Stimulated activated CD4-positive, alpha-beta T cell treated with anti-CD3 and anti-CD28 coated beads, Interleukin-4, amount 100 ng/mL, for 4 hours (primary cell): ENCODE results near the gene MOB3B.
"Not testable (repeated sequence)": the region's sequence is repeated elsewhere in the genome, so short reads cannot be mapped to it uniquely, and the experiment has no call there.

Source experiments
- DNase-seq, 2 experiments: peaks; one replicate each; pipeline ENCODE4 v3.0.0-alpha.2; 2020

MOB3B gene

DNA sequence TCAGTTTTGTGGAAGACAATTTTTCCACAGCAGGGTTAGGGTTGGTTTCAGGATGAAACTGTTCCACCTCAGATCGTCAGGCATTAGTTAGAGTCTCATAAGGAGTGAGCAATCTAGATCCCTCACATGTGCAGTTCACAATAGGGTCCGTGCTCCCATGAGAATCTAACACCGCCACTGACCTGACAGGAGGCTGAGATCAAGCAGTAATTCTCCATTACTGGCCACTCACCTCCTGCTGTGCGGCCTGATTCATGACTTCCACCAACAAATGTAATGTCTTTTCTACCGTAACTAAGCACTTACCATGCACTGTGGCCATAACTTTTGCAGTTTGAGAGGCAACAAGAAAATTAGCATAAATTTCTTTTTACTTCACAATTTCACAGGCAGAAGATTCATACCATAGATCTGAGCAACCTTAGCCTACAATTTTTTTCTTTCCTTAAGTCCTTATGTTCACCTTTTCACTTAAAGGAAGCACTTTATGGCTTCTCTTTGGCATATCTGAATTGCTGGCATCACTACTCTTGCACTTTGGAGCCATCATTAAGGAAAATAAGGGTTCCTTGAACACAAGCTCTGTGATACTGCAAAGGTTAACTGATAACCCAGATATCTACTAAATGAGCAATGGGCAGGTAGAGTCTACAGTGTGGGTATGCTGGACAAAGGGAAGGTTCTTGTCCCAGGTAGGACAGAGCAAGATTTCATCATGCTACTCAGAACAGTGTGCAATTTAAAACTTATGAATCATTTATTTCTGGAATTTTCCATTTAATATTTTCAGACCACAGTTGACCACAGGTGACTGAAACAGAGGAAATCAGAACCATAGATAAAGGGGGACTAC is 88.5 kb downstream of the MOB3B start:
- no peak for DNase-seq

DNA sequence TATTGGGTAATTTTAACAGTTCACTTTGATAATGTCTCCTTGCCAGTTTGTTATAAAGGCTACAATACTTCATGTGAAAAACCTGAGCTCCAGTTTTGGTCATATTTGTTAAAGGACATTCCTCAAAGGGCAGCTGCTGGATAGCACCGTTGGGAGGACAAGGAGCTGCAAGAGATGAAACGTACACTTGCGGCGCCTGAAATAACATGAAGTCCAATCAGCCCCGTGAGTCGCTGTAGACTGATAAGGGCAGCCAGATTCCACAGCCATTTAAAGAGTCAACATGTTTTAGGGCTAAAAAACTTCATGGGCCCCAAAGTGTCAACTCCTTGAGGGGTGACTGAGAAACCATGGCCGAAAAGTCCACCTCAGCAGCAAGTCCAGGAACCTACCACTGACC is 91.1 kb downstream of the MOB3B start:
- no peak for DNase-seq

DNA sequence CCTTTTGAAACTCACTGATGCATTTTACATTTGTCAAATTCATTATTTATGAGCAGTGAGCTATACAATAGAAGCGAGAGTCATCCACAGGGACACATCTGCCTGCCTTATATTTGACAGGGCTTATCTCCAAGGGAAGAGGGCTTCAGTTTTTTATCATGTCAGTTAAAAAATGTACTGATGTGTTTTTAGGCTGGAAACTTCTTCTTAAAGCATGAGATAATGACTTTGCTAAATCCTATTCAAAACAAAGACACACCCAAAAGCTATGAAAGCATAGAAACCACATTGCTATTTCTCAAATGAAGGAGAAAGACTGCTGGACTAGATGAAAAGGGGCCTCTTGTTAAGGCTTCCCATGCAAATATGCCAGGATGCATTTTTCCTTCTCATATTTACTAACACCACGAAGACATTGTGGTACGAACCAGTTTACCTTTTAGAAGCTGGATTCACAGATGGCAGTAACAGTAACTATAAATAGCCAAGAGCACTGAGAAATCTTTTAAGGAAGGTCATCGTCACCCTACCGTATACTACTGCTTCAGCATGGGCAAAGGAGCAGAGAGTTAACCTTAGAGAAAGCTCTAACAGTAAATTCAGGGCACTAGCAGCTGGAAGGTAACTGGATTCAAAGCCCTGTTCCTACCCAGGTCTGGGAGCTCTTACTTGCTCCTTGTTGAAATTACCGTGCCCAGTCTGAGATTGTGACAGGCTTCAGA is 91.8 kb downstream of the MOB3B start:
- DNase-seq, result no peak

DNA sequence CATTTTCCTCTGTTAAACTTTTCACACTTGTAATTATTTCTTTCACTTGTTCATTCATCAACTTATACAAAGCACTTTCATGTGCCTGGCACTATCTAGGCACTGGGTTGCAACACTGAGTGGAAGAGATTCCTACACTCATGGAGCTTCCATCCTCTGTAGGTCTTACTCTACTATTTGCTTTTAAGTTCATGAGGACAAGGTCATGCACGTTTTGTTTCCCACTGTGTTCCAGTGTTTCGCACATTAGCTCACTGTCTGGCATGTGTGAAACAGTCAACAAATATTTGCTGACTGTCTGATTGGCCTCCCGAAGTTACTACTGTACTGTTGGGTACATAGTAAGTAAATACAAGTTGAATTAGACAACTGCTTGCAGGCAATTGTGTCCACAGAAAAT is 93.4 kb downstream of the MOB3B start:
- DNase-seq, result no peak

DNA sequence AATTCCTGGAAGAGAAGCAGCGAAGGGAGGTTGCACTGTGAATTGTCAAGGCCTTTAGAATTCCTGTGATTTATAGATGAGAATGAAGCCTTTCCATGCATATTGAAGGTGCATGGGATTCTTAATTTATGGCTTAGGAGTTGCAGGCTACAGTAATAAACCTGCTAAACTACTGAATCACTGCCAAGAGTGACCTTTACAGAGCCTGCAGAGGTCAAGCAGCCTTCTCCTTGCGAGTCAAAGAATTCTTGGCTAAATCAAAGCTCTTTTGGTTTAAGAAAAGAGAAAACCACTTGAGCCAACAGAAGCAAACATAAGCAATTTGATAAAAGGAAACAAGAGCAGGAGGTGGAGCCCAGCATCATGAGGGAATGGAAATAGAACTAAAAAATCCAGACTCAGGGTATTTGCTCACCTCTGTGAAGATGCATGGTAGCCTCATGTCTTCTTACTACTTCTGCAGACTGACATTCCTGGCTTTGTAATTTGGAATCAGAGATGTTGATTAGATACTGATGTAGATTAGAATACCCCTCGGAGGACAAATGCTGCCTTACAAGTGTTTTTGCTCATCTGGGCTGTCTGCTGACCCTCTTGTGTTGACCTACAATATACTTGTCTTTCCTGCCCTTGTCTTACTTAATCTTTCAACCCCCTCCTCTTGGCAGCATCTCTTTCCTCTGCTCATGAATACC is 95.8 kb downstream of the MOB3B start:
- no peak for DNase-seq

DNA sequence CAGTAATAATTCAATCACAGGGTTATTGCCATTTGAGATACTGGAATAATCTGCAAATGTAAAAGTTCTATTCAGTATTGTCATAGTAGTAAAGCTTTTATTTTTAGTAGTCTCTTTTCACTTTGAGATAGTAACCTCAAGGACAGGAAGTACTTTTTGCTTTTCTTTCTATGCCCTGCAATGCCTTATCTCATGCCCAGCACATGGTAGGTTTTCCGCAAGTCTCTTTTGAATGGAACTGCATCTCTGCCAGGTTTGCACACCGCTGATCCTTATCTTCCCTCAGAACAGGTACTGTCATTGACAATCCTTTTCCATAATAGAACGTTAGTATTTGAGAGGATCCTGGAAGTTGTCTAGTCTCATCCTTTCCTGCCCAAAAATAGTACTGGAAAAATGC is 97.3 kb downstream of the MOB3B start:
- DNase-seq, result no peak

DNA sequence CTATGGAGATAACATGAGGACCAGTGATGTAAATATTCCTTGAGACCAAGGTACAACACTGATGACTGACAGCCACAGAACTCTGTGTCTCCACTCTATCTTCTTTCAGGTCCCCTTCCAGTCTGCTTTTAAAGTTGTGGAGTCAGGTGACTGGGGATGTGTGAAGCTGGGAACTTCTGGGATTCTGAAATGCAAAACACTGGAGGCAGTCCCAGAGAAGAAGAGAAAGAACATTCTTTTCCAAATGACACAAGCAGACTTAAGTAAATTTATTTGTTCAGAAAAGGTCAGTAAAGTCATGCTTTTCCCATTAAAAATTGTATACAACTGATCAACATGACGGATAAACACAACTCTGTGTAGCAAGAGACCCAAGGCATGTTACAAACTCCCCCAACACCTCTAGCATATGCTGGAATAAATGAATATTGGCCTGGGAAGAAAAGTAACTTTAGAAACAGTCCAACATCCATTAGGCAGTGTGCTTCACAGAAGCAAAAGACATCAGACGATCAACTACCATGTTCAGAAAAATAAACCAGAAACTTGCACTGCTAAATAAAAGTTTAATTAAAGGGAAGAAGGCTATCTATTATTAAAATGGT is 98.0 kb downstream of the MOB3B start:
- DNase-seq, result no peak

DNA sequence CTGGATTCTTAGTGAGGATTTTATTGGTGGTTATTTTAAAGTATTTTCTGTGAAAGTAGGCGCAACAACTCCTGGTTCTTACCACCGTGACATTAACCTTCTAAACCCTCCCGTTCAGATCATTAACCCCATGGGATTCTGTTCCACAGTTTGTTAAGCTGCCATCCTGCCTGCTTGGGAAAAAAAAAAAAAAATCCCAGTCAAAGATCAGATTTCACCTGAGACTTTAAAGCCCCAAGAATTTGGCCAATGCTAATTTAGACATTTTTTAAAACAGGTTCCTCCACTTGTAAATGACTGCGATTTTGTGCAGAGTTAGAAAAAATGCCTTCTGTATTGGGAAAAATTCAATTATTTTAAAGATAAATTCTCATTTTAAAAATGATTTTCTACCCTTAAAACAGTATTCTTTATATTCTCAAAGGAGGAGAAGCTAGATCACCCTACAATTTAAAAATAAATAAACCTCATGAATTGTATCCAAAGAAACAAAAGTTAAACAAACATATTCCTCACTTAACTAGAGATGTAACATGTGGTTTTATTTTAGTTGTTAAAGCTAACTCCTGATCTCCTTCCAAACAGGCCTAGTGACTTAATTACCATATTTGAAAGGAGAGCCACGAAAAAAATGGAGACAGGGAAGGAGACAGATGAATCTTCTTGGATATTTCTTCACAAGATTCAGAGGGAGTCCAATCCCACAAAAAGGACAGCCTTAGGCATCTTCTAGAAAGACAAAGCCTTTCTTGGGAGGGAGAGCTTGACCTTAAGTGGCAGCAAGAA is 98.7 kb downstream of the MOB3B start:
- DNase-seq, result no peak

DNA sequence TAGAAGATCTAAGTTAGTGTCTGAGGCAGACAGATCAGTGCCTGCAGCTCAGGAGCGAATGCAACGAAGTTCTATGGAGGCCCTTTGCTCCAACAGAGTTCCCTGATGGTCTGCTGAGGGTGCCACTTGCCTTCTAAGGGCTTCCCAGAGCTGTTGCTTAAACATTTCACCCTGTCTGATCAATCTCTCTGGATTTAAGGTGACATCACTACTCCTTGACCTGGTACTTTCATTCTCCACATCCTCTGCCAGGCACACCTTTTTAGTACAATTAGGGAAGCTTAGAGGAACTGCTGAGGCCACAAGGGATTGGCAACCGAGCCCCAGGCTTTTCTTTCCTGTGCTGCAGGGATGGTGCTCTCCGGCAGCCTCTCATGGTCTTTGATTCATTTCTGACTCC is 99.7 kb downstream of the MOB3B start:
- no peak for DNase-seq

DNA sequence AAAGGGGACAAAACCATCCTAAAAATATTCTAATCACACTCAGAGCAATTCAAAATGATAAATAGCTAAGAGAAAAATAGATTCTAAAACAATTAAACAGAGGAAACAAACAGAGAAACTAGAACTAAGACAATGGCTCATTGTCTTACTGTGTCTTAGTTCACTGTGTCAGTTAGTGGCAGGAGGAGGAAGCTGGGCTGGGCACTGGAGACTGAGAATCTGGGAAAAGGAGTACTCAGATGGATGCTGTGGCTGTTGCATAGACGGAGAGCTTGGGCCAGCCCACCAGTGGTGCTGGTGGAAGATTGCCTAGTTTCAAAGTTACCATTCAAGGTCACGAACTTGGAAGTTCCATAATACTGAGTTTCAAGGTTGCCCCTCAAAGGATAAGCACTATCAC is 100.2 kb downstream of the MOB3B start:
- DNase-seq, result no peak

DNA sequence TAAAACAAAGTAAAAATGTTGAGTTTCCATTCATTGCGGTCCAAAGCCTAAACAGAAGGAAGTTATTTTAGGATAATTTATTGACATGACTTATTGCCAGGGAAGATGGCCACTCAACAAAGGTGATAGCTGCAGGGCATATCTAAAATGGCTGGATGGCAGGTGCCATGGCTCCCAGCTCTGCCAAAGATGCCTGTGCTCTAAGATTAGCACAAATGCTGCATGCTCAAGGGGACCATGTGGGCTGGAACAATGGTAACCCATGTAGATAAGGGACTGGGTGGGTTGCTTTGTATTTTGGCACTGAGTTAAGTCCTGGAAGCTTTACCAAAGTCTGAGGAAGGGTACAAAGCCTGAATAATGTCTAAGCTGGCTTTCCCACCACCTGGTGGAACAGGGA is 101.1 kb downstream of the MOB3B start:
- DNase-seq, result no peak

DNA sequence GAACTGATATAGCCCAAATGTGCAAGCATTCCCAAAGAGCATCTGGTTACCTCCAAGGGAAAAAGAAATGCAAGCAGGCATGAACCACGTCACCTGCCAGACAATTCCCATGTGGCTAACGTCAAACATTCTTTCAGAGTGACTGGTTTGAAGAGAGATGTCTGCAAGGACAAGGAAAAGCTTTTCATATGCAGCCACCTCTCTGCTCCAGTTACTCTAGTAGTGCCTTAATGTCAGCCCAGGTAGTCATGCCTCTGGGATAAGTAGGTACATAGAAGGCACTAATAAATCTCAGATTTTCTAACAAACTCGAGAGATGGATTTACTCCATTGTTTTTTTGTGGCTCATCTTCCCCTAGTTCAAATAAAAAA is 102.4 kb downstream of the MOB3B start:
- no peak for DNase-seq

DNA sequence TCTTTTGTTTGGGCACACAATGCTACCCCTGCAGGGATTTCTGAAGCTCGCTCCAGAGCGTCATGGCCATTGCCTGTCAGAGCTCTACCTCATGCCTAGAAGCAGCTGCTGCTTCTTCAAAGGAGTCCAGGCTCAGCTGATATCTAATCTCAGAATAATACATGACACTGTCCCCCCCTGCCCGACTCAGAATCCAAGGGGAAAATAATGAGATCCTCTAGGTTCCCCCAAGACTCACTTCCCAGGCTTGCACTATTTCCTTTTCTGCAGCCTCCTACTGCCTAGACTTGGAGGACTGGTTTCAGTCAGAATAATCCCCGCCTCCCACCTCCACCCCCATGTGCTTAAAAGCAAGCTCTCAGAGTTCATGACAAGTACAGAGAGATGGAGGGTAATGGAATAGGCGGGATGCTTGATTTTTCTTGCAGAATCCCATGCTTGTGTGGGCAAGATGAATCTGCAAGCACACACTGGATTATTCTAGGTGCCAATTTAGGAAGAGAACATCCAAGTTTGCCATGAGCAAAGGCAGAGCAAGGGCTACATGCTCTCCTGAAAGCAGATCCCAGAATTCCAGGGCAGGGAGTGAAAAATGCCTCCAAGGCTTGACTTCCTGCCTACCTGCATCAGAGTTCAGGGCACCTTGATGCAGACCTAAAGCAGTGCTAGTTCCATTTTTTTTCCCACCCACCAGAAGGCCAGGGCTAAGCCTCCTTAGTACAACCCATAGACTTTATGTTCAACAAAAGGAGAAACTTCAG is 102.9 kb downstream of the MOB3B start:
- DNase-seq, result no peak

DNA sequence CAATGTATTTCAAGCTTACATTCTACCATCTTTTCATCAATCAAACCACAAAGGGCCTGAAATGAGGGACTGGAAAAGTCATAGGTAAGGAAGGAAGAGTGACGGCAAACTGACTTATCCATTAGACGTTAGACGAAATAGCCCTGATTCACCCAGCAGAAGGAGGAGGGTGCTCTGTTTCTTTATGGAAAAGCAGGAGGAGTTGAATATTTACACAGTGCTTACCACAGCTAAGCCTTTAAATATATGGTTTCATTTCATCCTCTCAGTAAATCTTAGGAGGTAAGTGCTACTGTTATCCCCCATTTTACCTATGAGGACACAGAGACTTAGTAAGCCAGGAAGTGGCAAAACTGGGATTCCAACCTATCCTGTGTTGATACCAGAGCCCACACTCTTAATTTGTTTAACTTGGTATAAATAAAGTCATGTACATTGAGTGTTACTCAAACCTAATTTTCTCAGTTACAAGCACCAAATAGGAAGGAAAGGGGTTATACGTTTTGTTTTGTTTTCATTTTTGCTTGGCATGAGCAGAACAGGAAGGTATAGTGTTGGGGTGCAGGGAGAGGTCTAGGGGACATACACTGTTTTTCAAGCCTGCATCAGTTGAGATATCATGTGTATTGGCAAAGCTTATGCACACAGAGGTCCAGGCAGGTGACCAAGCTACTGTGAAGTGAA is 103.6 kb downstream of the MOB3B start:
- no peak for DNase-seq

DNA sequence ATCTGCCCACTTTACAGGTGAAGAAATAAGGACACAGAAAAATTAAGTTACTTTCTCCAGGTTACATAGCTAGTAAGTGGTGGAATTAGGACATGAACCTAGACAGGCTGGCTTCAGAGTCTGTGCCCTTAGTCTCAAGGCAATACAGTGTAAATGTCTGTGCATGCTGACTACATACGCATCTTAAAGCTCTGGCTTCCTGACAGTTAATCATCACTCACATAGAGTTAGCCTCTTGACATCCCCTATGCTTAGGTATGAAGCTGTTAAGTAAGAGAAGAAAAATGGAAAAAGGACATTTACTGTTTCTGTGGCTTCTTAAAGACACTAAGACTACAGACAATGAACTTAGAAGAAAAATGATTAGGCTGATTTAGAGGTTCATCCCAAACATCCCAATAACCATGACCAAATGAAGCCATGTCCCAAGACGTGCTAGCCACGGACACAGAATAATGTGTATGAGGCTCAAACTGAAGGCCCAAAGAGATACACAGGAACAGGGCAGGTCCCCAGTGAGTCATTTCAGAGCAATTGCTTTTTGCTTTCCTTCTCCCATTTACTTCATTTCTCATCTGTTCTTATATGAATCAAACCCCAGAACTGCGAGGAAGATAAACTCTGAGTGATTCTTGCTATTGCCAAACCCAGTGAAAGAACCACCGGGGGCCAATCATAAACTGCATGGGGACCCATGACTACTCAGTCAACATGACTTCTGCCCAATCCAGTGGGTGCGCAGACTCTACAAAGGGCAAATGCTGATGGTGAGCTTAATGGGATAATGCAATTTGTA is 105.5 kb downstream of the MOB3B start:
- DNase-seq, result no peak

DNA sequence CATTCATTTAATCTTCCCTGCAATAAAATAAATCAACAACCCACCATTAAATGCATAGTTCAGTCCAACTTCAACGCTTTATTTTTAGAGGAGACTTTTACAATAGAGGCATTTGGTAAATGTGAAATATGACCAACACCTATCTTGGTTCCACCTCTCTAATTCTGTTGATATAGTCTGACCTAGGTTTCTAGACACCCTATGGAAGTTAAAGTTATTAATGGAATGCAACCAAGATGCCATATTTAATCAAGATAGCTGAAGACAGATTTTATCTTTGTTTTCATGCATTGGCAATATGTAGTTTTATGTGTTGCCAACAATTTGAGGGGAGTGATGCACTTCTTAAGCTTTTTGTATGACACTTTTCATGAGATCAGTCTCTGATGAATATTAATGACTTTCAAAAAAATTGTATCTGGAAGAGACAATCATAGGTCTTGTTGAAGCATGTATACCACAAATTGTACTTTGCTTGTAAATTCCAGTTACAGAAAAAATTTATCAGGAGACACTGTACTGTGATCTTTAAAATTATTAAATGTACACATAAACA is 107.3 kb downstream of the MOB3B start:
- no peak for DNase-seq

DNA sequence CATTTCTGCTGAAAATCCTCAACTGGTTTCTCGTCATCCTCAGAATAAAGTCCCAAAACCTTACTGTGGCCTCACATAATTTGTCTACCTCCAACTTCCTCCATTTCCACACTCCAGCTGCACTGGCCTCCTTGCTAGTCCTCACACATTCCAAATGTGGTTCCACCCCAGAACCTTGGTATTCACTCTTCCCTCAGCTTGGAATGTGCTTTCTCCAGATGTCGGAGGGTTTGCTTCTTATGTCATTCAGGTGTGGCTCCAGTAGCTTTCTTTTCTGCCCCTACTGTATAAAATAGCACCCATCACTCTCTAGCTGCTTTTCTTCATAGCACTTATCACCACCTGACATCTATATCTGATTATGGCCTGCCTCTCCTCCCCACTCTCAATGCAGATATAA is 108.0 kb downstream of the MOB3B start:
- no peak for DNase-seq

DNA sequence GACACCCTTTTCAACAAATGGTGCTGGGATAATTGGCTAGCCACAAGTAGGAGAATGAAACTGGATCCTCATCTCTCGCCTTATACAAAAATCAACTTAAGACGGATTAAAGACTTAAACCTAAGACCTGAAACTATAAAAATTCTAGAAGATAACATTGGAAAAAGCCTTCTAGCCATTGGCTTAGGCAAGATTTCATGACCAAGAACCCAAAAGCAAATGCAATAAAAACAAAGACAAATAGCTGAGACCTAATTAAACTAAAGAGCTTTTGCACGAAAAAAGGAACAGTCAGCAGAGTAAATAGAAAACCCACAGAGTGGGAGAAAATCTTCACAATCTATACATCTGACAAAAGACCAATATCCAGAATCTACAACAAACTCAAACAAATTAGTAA is 110.1 kb downstream of the MOB3B start:
- not testable (repeated sequence) for DNase-seq

DNA sequence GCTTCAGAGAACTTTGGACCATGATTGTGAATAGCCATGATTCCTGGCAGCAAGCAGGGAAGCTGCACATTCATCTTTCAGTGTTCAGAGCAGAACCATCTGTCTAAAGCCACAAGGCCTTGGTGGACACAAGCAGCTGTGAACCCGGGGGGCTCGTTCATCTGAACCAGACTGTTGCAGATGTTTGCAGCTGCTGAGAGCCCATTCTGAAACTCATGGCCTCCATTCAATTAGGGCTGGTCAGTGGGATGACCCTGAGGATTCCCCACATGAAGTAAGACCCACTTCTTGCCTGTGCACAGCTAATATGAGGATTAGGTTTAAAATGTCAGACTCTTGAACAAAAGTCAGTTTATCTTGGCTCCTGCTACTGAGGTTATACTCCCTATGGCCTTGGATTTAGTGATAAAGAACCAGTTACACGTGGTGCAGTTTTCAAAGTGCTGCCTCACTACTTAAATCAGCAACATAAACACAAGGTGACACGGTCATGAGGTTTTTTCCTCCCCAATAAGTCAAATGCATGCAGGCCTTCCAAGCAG is 115.3 kb downstream of the MOB3B start:
- DNase-seq, result no peak
